DOHH2 (cell line): ENCODE measurements around the gene GPD1.

Experiments
- CTCF ChIP-seq: fragments of 200-600 bp; sonication (generic); IDR thresholded peaks from one replicate; pipeline ENCODE4 v1.5.1; 2014; ENCODE audit warnings: antibody characterized with exemption, mild to moderate bottlenecking, low read depth, low read length; ENCODE audit not compliant: poor library complexity, severe bottlenecking
- EZH2phosphoT487 ChIP-seq: fragments of 200-600 bp; sonication (generic); IDR thresholded peaks from 2 replicates; pipeline ENCODE4 v1.6.1; 2017; ENCODE audit warnings: borderline replicate concordance, mild to moderate bottlenecking, antibody characterized with exemption, low read length, moderate library complexity, mixed read lengths

GRCh38 chr12:50078281-50078680 lies 25.5 kb upstream of the GPD1 start:
- no peak for TF ChIP-seq CTCF
- TF ChIP-seq EZH2phosphoT487, result no peak
